ENCODE measurements around the gene EXOC4.

Gene EXOC4

DNA sequence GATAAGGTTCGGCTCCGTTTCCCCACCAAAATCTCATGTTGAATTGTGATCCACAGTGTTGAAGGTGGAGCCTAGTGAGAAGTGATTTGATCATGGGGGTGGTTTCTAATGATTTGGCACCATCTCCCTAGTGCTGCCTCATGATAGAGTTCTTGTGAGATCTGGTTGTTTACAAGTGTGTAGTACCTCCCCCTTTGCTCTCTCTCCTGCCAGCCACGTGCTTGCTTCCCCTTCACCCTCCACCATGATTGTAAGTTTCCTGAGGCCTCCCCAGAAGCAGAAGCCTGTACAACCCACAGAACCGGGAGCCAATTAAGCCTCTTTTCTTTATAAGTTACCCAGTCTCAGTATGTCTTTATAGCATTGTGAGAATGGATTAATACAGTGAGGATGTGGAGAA, 862.1 kb downstream of the EXOC4 start:
- DNase-seq, result no peak
